ENCODE data around the gene ISM1. TPM values are rescaled to one million over a fixed set of nuclear protein-coding genes. Genes with fewer than 3 reads are reported as not detected.

ISM1 gene
- total and polyA plus RNA-seq, 7 donors, result 0.60 to 3.3 (median 1.5) TPM; not detected in 1

GRCh38 chr20:13302647-13303450 is 81.8 kb downstream of the ISM1 start:
- no peak for TF ChIP-seq POLR2A (IDR thresholded peaks at IDR 0.05)
- TF ChIP-seq POLR2AphosphoS5 (IDR thresholded peaks at IDR 0.05), result no peak
- no peak for TF ChIP-seq EP300 (IDR thresholded peaks at IDR 0.05)
- Histone ChIP-seq H3K27ac (no peak overlapping the region), H3K27me3 (no peaks in the 10 kb centered on the region), H3K36me3 (no peaks in the 10 kb centered on the region), H3K9me3 (peaks cover 0 to 3% (median 0%) of the 10 kb centered on the region in 4 donors), H3K4me1 (no peaks in the 10 kb centered on the region), H3K4me3 (no peak overlapping the region)
- intact Hi-C loops (cut with DNase I), result no loop called here
- no peak for DNase-seq
- WGBS, 2 donors, result 53 to 68% methylated on average over 9 of the region's 9 CpGs

GRCh38 chr20:13305284-13305683 is 84.2 kb downstream of the ISM1 start:
- no peaks in the 10 kb centered on the region for H3K4me1 ChIP-seq
- TF ChIP-seq POLR2AphosphoS5 (IDR thresholded peaks at IDR 0.05) (no peak), EP300 (IDR thresholded peaks at IDR 0.05) (no peak), POLR2A (IDR thresholded peaks at IDR 0.05) (no peak)
- H3K27me3 ChIP-seq, result no peaks in the 10 kb centered on the region
- H3K27ac ChIP-seq, result no peak overlapping the region
- no peak overlapping the region for H3K4me3 ChIP-seq
- DNase-seq, result no peak
- intact Hi-C loops (cut with DNase I), result no loop called here
- WGBS, 2 donors, result 74 to 85% methylated on average over 6 of the region's 6 CpGs
- H3K36me3 ChIP-seq, result no peaks in the 10 kb centered on the region
- H3K9me3 ChIP-seq, result peaks cover 0 to 3% (median 0%) of the 10 kb centered on the region in 4 donors

GRCh38 chr20:13307562-13308163 is 86.6 kb downstream of the ISM1 start:
- WGBS, 2 donors, result 90 to 92% methylated on average over 9 of the region's 9 CpGs
- Histone ChIP-seq H3K36me3 (no peaks in the 10 kb centered on the region), H3K27me3 (no peaks in the 10 kb centered on the region), H3K27ac (no peak overlapping the region), H3K4me3 (no peak overlapping the region), H3K4me1 (no peaks in the 10 kb centered on the region), H3K9me3 (peaks cover 0 to 3% (median 0%) of the 10 kb centered on the region in 4 donors)
- intact Hi-C loops (cut with DNase I), result no loop called here
- no peak for DNase-seq
- TF ChIP-seq EP300 (IDR thresholded peaks at IDR 0.05), result no peak
- TF ChIP-seq POLR2A (IDR thresholded peaks at IDR 0.05), result no peak
- no peak for TF ChIP-seq CTCF (IDR thresholded peaks at IDR 0.05)
- TF ChIP-seq POLR2AphosphoS5 (IDR thresholded peaks at IDR 0.05), result no peak

GRCh38 chr20:13312300-13312699 is 91.2 kb downstream of the ISM1 start:
- H3K27me3 ChIP-seq, result no peaks in the 10 kb centered on the region

GRCh38 chr20:13313201-13313600 is 92.1 kb downstream of the ISM1 start:
- no peak for DNase-seq
- Histone ChIP-seq H3K4me1 (no peaks in the 10 kb centered on the region), H3K36me3 (no peaks in the 10 kb centered on the region), H3K27me3 (no peaks in the 10 kb centered on the region), H3K4me3 (no peak overlapping the region), H3K9me3 (no peaks in the 10 kb centered on the region), H3K27ac (no peak overlapping the region)
- intact Hi-C loops (cut with DNase I), result no loop called here
- TF ChIP-seq EP300 (IDR thresholded peaks at IDR 0.05), result no peak
- no peak for TF ChIP-seq POLR2A (IDR thresholded peaks at IDR 0.05)
- no peak for TF ChIP-seq POLR2AphosphoS5 (IDR thresholded peaks at IDR 0.05)
- TF ChIP-seq CTCF (IDR thresholded peaks at IDR 0.05), result no peak
- WGBS, 2 donors, result 89 to 90% methylated on average over 5 of the region's 5 CpGs

More at GRCh38 chr20:13312300-13312699, 91.2 kb downstream of the ISM1 start:
- no peak for DNase-seq
- TF ChIP-seq POLR2AphosphoS5 (IDR thresholded peaks at IDR 0.05) (no peak), POLR2A (IDR thresholded peaks at IDR 0.05) (no peak), CTCF (IDR thresholded peaks at IDR 0.05) (no peak), EP300 (IDR thresholded peaks at IDR 0.05) (no peak)
- 83 to 87% methylated on average over 6 of the region's 6 CpGs for WGBS, 2 donors
- Histone ChIP-seq H3K4me3 (no peak overlapping the region), H3K27ac (no peak overlapping the region), H3K9me3 (no peaks in the 10 kb centered on the region), H3K4me1 (no peaks in the 10 kb centered on the region), H3K36me3 (no peaks in the 10 kb centered on the region)
- intact Hi-C loops (cut with DNase I), result no loop called here
